Tibial nerve (tissue), 4 donors: ENCODE data around the gene PHACTR4.

Experiments used
- CTCF ChIP-seq, 5 experiments: fragments of 200-600 bp in 3 of 5; fragments of 450-650 bp in 2 of 5; sonication (generic) in 3 of 5; IDR thresholded peaks; one replicate each; pipeline ENCODE4 v1.5.1; 2016 to 2019; ENCODE audit warnings: antibody characterized with exemption in 5 of 5, mild to moderate bottlenecking in 3 of 5, moderate library complexity in 2 of 5
- EP300 ChIP-seq, 2 donors: sonication (generic); formaldehyde crosslinking; IDR thresholded peaks; one replicate each; pipeline ENCODE4 v1.6.1; 2017; ENCODE audit warnings: antibody characterized with exemption in 2 of 2, mild to moderate bottlenecking in 1 of 2
- POLR2A ChIP-seq, 2 donors: fragments of 450-650 bp; IDR thresholded peaks; one replicate each; pipeline ENCODE4 v1.6.1; 2017; ENCODE audit warnings: antibody characterized with exemption in 2 of 2, mild to moderate bottlenecking in 2 of 2, moderate library complexity in 2 of 2

GRCh38 chr1:28526886-28527285 is 157.3 kb downstream of the PHACTR4 start:
- TF ChIP-seq EP300 (IDR thresholded peaks at IDR 0.05): no peak
- no peak for TF ChIP-seq POLR2A (IDR thresholded peaks at IDR 0.05)
- no peak for TF ChIP-seq CTCF (IDR thresholded peaks at IDR 0.05)
